Adrenal gland (tissue), 5 donors: Measurements from ENCODE around the gene MNS1.

ENCODE experiments used
- POLR2A ChIP-seq, 2 donors: fragments of 450-650 bp; IDR thresholded peaks; one replicate each; pipeline ENCODE4 v1.6.1; 2017; ENCODE audit warnings: antibody characterized with exemption in 2 of 2, mild to moderate bottlenecking in 2 of 2, moderate library complexity in 1 of 2
- TF ChIP-seq, protein P1 (sequence below), 6 experiments: fragments of 450-650 bp in 4 of 6; fragments of 200-600 bp in 2 of 6; sonication (generic) in 1 of 6; IDR thresholded peaks; 1 replicate in 5 of 6; 2 replicates in 1 of 6; pipeline versions ENCODE4 v1.5.1 to v1.8.0; 2016 to 2021; ENCODE audit warnings: antibody characterized with exemption in 6 of 6, mild to moderate bottlenecking in 2 of 6, moderate library complexity in 1 of 6
- donor health status: DM: no; HTN: no; CAD: no.

DNA sequence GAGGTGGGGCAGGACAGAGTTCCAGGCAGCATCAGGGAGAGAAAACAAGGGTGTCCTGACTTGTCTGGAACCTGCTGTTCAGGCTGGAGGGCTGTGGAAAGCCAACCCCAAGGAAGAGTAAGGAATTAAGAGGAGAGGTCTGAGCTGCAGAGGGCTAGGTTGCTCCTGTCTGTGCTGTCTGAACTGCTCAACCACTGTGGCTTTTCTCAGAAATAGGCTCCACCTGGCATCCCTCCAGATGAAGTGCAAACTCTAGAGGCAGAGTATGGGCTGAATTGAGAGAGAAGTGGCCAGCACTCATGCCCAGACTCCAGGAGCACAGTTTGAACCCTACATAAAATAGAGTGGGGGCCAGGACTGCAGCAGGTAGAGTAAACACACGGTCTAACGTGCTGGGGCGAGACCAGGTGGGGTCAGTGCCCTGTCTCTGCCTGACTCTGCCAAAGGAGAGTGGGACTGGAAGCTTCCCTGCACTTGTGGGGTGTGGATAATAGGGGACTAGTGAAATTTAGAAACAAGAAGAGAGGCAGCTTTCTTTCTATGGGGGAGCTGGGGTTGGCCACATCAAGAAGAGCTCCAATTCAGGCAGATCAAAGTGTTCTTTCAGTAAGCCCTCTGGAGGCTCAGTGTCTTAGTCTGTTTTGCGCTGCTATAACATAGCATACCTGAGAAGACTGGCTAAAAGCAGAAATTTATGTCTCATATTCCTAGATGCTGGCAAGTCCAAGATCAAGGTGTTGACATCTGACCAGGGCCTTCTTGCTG, 28.0 kb upstream of the MNS1 start:
- TF ChIP-seq, protein P1, sequence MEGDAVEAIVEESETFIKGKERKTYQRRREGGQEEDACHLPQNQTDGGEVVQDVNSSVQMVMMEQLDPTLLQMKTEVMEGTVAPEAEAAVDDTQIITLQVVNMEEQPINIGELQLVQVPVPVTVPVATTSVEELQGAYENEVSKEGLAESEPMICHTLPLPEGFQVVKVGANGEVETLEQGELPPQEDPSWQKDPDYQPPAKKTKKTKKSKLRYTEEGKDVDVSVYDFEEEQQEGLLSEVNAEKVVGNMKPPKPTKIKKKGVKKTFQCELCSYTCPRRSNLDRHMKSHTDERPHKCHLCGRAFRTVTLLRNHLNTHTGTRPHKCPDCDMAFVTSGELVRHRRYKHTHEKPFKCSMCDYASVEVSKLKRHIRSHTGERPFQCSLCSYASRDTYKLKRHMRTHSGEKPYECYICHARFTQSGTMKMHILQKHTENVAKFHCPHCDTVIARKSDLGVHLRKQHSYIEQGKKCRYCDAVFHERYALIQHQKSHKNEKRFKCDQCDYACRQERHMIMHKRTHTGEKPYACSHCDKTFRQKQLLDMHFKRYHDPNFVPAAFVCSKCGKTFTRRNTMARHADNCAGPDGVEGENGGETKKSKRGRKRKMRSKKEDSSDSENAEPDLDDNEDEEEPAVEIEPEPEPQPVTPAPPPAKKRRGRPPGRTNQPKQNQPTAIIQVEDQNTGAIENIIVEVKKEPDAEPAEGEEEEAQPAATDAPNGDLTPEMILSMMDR (IDR thresholded peaks at IDR 0.05) = no peak
- no peak for TF ChIP-seq POLR2A (IDR thresholded peaks at IDR 0.05)
